HepG2 (cell line): ENCODE measurements around the gene USP7. TPM values are rescaled to one million over a fixed set of nuclear protein-coding genes. Genes with fewer than 3 reads are reported as not detected.
A peak's percentile ranks its signal among the peaks of the same experiment; 100 is the strongest.

Experiments
- FOSL2 ChIP-seq: sonication (generic); formaldehyde crosslinking; IDR thresholded peaks from 2 replicates; pipeline ENCODE4 v1.4.0; 2020; ENCODE audit warnings: missing genetic modification reagents
- FOXA1 ChIP-seq, 2 experiments: fragments of 450-650 bp in 1 of 2; sonication (generic) in 1 of 2; formaldehyde crosslinking in 1 of 2; IDR thresholded peaks; 2 replicates each; pipeline versions ENCODE4 v1.4.0 to v1.6.1; 2016 to 2020; ENCODE audit warnings: missing genetic modification reagents in 1 of 2
- IKZF4 ChIP-seq: sonication (generic); formaldehyde crosslinking; IDR thresholded peaks from 2 replicates; pipeline ENCODE4 v1.5.1; 2020; ENCODE audit warnings: borderline replicate concordance, mild to moderate bottlenecking, low read depth, missing genetic modification reagents; ENCODE audit errors: not compliant biosample characterization
- KLF11 ChIP-seq: IDR thresholded peaks from 2 replicates; pipeline ENCODE4 v1.6.1; 2016; ENCODE audit warnings: missing compliant biosample characterization
- MIXL1 ChIP-seq: IDR thresholded peaks from 2 replicates; pipeline ENCODE4 v1.6.1; 2016
- MTA1 ChIP-seq: sonication (generic); formaldehyde crosslinking; IDR thresholded peaks from 2 replicates; pipeline ENCODE4 v1.4.0; 2020; ENCODE audit warnings: missing genetic modification reagents, mild to moderate bottlenecking, borderline replicate concordance
- NR2F2 ChIP-seq: IDR thresholded peaks from 2 replicates; pipeline ENCODE4 v1.6.1; 2012; ENCODE audit warnings: low read depth, inconsistent platforms, borderline replicate concordance
- NRL ChIP-seq: sonication (generic); formaldehyde crosslinking; IDR thresholded peaks from 2 replicates; pipeline ENCODE4 v1.5.0; 2020; ENCODE audit warnings: missing genetic modification reagents, mild to moderate bottlenecking, moderate library complexity, borderline replicate concordance
- POGZ ChIP-seq: sonication (generic); formaldehyde crosslinking; IDR thresholded peaks from 2 replicates; pipeline ENCODE4 v1.4.0; 2020; ENCODE audit warnings: mild to moderate bottlenecking, missing genetic modification reagents
- RARG ChIP-seq: sonication (generic); formaldehyde crosslinking; IDR thresholded peaks from 2 replicates; pipeline ENCODE4 v1.4.0; 2020; ENCODE audit warnings: low read depth, mild to moderate bottlenecking, missing genetic modification reagents
- SMYD3 ChIP-seq: sonication (generic); formaldehyde crosslinking; IDR thresholded peaks from 2 replicates; pipeline ENCODE4 v1.8.1; 2023; ENCODE audit warnings: mild to moderate bottlenecking, missing genetic modification reagents
- TCF12 ChIP-seq, 2 experiments: fragments of 450-650 bp in 1 of 2; sonication (generic) in 1 of 2; formaldehyde crosslinking in 1 of 2; IDR thresholded peaks; 2 replicates each; pipeline versions ENCODE4 v1.6.1 to v1.8.0; 2017 to 2022; ENCODE audit warnings: antibody characterized with exemption in 1 of 2, mild to moderate bottlenecking in 1 of 2, missing genetic modification reagents in 1 of 2, moderate library complexity in 1 of 2
- YEATS2 ChIP-seq: sonication (generic); formaldehyde crosslinking; IDR thresholded peaks from 2 replicates; pipeline ENCODE4 v1.4.0; 2020; ENCODE audit warnings: missing genetic modification reagents, borderline replicate concordance
- ZFP1 ChIP-seq: IDR thresholded peaks from 2 replicates; pipeline ENCODE4 v1.6.1; 2016
- ZNF101 ChIP-seq: sonication (generic); formaldehyde crosslinking; IDR thresholded peaks from 2 replicates; pipeline ENCODE4 v1.4.0; 2020; ENCODE audit warnings: mild to moderate bottlenecking, low read depth, missing genetic modification reagents, borderline replicate concordance
- ZNF24 ChIP-seq: fragments of 450-650 bp; IDR thresholded peaks from 2 replicates; pipeline ENCODE4 v1.6.1; 2017; ENCODE audit warnings: antibody characterized with exemption, mild to moderate bottlenecking
- ZNF460 ChIP-seq: sonication (generic); formaldehyde crosslinking; IDR thresholded peaks from 2 replicates; pipeline ENCODE4 v1.5.1; 2020; ENCODE audit warnings: missing genetic modification reagents, mild to moderate bottlenecking, borderline replicate concordance
- ZNF713 ChIP-seq: sonication (generic); formaldehyde crosslinking; IDR thresholded peaks from 2 replicates; pipeline ENCODE4 v1.4.0; 2020; ENCODE audit warnings: mild to moderate bottlenecking, missing genetic modification reagents
- ZNF761 ChIP-seq: sonication (generic); formaldehyde crosslinking; conservative IDR thresholded peaks from 2 replicates; pipeline ENCODE4 v1.4.0; 2020; ENCODE audit warnings: mild to moderate bottlenecking, missing genetic modification reagents
- ZNF776 ChIP-seq: sonication (generic); formaldehyde crosslinking; IDR thresholded peaks from 2 replicates; pipeline ENCODE4 v1.4.0; 2020; ENCODE audit warnings: mild to moderate bottlenecking, missing genetic modification reagents
- ZSCAN22 ChIP-seq: sonication (generic); formaldehyde crosslinking; IDR thresholded peaks from 2 replicates; pipeline ENCODE4 v1.4.0; 2020; ENCODE audit warnings: mild to moderate bottlenecking, missing genetic modification reagents
- polyA plus RNA-seq, 8 experiments: library from polyadenylated mRNA; depleted of rRNA in 3 of 8; stranded (reverse) in 7 of 8; unstranded in 1 of 8; fragments of >200 nt; fragmentation: Illumina TruSeq in 4 of 8; extraction: Trizol in 4 of 8; gene quantifications; 2 replicates each; pipeline versions ENCODE4 v1.2.1 to v1.2.3, GENCODE V29; 2011 to 2016; ENCODE audit warnings: low read depth in 4 of 8, missing spikeins in 1 of 8, mixed read lengths in 1 of 8; ENCODE audit not compliant: insufficient read depth in 1 of 8
- total RNA-seq, 5 experiments: library from RNA; depleted of rRNA; stranded (reverse); fragments of >200 nt; fragmentation: Illumina TruSeq; extraction: Trizol; gene quantifications; 2 replicates each; pipeline ENCODE4 v1.2.3, GENCODE V29; 2016; ENCODE audit warnings: low read depth in 1 of 5
- TF ChIP-seq, protein P1 (sequence below): IDR thresholded peaks from 2 replicates; pipeline ENCODE4 v1.6.1; 2016; ENCODE audit warnings: low read depth, control low read depth
- TF ChIP-seq, protein P2 (sequence below): sonication (generic); formaldehyde crosslinking; IDR thresholded peaks from 2 replicates; pipeline ENCODE4 v1.9.0; 2021; ENCODE audit warnings: missing genetic modification reagents, borderline replicate concordance
- TF ChIP-seq, protein P3 (sequence below): sonication (generic); formaldehyde crosslinking; conservative IDR thresholded peaks from 2 replicates; pipeline ENCODE4 v1.5.0; 2020; ENCODE audit warnings: missing genetic modification reagents
- TF ChIP-seq, protein P4 (sequence below): sonication (generic); formaldehyde crosslinking; IDR thresholded peaks from 2 replicates; pipeline ENCODE4 v1.4.0; 2020; ENCODE audit warnings: missing genetic modification reagents

Gene USP7
- total and polyA plus RNA-seq, 2 of the 13 experiments (the other 11 are each of a cell fraction or from before 2014, with no cell fraction given), result 52.5 to 173 TPM

DNA sequence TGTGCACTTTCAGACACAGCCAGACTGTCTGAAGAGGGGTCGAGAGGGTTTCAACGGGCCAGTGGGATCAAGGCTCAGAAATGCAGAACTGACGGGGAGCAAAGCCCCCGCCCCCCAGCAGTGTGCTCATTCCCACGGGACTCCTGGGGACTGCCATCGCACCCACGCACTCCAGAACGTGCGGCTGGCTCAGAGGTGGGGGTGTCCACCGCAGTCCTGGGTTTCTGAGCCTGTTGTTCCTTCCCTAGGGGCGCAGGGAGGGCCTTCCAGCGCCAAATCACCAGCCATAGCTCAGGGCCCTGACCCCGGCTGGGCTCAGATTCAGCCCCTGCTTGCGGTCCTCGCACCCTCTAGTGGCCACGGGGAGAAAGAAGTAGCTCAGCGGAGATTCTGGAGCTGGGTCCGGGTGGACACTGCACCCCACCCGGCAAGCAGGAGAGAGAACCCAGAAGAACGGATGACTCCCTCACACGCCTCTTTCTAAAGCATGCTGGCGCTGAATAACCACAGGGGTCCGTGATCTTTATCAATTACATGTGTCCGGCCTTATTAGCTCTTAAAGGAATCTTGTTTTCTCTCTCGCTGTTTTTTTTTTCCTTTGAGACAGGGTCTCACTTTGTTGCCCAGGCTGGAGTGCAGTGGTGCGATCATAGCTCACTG is 45.0 kb upstream of the USP7 start (continued):
- TF ChIP-seq, protein P1, sequence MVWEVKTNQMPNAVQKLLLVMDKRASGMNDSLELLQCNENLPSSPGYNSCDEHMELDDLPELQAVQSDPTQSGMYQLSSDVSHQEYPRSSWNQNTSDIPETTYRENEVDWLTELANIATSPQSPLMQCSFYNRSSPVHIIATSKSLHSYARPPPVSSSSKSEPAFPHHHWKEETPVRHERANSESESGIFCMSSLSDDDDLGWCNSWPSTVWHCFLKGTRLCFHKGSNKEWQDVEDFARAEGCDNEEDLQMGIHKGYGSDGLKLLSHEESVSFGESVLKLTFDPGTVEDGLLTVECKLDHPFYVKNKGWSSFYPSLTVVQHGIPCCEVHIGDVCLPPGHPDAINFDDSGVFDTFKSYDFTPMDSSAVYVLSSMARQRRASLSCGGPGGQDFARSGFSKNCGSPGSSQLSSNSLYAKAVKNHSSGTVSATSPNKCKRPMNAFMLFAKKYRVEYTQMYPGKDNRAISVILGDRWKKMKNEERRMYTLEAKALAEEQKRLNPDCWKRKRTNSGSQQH (CRISPR knock-in tag), result peak; percentile 87
- TF ChIP-seq, protein P2, sequence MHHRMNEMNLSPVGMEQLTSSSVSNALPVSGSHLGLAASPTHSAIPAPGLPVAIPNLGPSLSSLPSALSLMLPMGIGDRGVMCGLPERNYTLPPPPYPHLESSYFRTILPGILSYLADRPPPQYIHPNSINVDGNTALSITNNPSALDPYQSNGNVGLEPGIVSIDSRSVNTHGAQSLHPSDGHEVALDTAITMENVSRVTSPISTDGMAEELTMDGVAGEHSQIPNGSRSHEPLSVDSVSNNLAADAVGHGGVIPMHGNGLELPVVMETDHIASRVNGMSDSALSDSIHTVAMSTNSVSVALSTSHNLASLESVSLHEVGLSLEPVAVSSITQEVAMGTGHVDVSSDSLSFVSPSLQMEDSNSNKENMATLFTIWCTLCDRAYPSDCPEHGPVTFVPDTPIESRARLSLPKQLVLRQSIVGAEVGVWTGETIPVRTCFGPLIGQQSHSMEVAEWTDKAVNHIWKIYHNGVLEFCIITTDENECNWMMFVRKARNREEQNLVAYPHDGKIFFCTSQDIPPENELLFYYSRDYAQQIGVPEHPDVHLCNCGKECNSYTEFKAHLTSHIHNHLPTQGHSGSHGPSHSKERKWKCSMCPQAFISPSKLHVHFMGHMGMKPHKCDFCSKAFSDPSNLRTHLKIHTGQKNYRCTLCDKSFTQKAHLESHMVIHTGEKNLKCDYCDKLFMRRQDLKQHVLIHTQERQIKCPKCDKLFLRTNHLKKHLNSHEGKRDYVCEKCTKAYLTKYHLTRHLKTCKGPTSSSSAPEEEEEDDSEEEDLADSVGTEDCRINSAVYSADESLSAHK, result no peak; the same call in none of the 2 replicates
- TF ChIP-seq YEATS2, result peak; percentile 54; the same call in 1 of the 2 replicates
- peak; percentile 88 for TF ChIP-seq IKZF4 (CRISPR knock-in tag)
- TF ChIP-seq, protein P3, sequence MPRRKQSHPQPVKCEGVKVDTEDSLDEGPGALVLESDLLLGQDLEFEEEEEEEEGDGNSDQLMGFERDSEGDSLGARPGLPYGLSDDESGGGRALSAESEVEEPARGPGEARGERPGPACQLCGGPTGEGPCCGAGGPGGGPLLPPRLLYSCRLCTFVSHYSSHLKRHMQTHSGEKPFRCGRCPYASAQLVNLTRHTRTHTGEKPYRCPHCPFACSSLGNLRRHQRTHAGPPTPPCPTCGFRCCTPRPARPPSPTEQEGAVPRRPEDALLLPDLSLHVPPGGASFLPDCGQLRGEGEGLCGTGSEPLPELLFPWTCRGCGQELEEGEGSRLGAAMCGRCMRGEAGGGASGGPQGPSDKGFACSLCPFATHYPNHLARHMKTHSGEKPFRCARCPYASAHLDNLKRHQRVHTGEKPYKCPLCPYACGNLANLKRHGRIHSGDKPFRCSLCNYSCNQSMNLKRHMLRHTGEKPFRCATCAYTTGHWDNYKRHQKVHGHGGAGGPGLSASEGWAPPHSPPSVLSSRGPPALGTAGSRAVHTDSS (CRISPR knock-in tag), result peak; percentile 44; the same call in 1 of the 2 replicates
- no peak for TF ChIP-seq RARG (CRISPR knock-in tag)
- no peak for TF ChIP-seq TCF12 (IDR thresholded peaks at IDR 0.05)
- 0 out of 2 replicates have a peak, but pooled peaks have one; percentile 56 for TF ChIP-seq TCF12 (CRISPR knock-in tag; IDR thresholded peaks at IDR 0.05)
- no peak for TF ChIP-seq FOXA1 (IDR thresholded peaks at IDR 0.05)
- no peak for TF ChIP-seq FOXA1 (CRISPR knock-in tag; IDR thresholded peaks at IDR 0.05)
- TF ChIP-seq MIXL1 (CRISPR knock-in tag), result peak; percentile 86; the same call in 1 of the 2 replicates
- TF ChIP-seq ZNF713 (CRISPR knock-in tag), result no peak
- peak; percentile 79; the same call in 1 of the 2 replicates for TF ChIP-seq SMYD3
- TF ChIP-seq FOSL2 (CRISPR knock-in tag), result peak; percentile 60
- TF ChIP-seq ZNF761 (CRISPR knock-in tag), result peak; percentile 79
- TF ChIP-seq ZNF460 (CRISPR knock-in tag), result peak; percentile 22; the same call in 1 of the 2 replicates
- TF ChIP-seq ZSCAN22 (CRISPR knock-in tag), result no peak
- no peak for TF ChIP-seq NR2F2
- peak; percentile 74; the same call in 1 of the 2 replicates for TF ChIP-seq KLF11
- TF ChIP-seq MTA1 (CRISPR knock-in tag), result peak; percentile 93; the same call in 1 of the 2 replicates
- no peak; the same call in 1 of the 2 replicates for TF ChIP-seq ZFP1
- TF ChIP-seq NRL (CRISPR knock-in tag), result peak; percentile 78; the same call in 1 of the 2 replicates
- TF ChIP-seq ZNF24, result no peak
- TF ChIP-seq ZNF101 (CRISPR knock-in tag), result no peak
- TF ChIP-seq POGZ, result peak; percentile 63
- TF ChIP-seq, protein P4, sequence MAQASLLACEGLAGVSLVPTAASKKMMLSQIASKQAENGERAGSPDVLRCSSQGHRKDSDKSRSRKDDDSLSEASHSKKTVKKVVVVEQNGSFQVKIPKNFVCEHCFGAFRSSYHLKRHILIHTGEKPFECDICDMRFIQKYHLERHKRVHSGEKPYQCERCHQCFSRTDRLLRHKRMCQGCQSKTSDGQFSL, result peak; percentile 70; the same call in 1 of the 2 replicates
- peak; percentile 62 for TF ChIP-seq ZNF776 (CRISPR knock-in tag)
